SK-N-SH (cell line): ENCODE data around the gene ANKMY2. TPM values are rescaled to one million over a fixed set of nuclear protein-coding genes. Genes with fewer than 3 reads are reported as not detected.
A peak's percentile ranks its signal among the peaks of the same experiment; 100 is the strongest.

Source experiments
- CTCF ChIA-PET: fragments of 300-600, 350-600 bp; formaldehyde crosslinking; extraction: SDS; loops from one replicate; lab custom pipeline; 2021; lab: Yijun Ruan, JAX
- POLR2A ChIA-PET: fragments of 350-600 bp; sonication (Branson Sonifier 250); formaldehyde crosslinking; extraction: SDS; loops from one replicate; lab custom pipeline; 2020; ENCODE audit warnings: antibody characterized with exemption, inconsistent platforms; lab: Yijun Ruan, JAX
- DNase-seq: peaks from one replicate; pipeline ENCODE4 v3.0.0; 2012
- H2AFZ ChIP-seq: fragments of 200-600 bp; sonication (generic); 2 replicates; pipeline ENCODE4 v1.8.1; 2016; ENCODE audit warnings: antibody characterized with exemption, mild to moderate bottlenecking, low read depth
- H3F3A ChIP-seq: fragments of 200-600 bp; sonication (generic); replicated peaks from 2 replicates; pipeline ENCODE3; 2016; ENCODE audit warnings: antibody characterized with exemption, mild to moderate bottlenecking; ENCODE audit not compliant: insufficient read depth
- H3K27ac ChIP-seq, 2 experiments: fragments of 200-500 bp in 1 of 2; fragments of 200-600 bp in 1 of 2; sonication (Bioruptor generic) in 1 of 2; sonication (generic), shearing (Covaris generic) in 1 of 2; 2 replicates each; pipeline versions ENCODE4 v1.5.1 to v1.6.1; 2014 to 2016; ENCODE audit warnings: low read depth in 2 of 2, inconsistent platforms in 1 of 2, low read length in 1 of 2, mild to moderate bottlenecking in 1 of 2, mixed read lengths in 1 of 2
- H3K27me3 ChIP-seq: fragments of 200-600 bp; sonication (generic), shearing (Covaris generic); 2 replicates; pipeline ENCODE4 v1.6.1; 2016; ENCODE audit warnings: mixed run types; ENCODE audit not compliant: insufficient read depth
- H3K36me3 ChIP-seq, 2 experiments: fragments of 200-500 bp in 1 of 2; fragments of 200-600 bp in 1 of 2; sonication (Bioruptor generic) in 1 of 2; sonication (generic) in 1 of 2; replicated peaks in 1 of 2; 2 replicates each; pipeline versions ENCODE3 to v1.5.1; 2014 to 2016; ENCODE audit warnings: low read length in 1 of 2, mild to moderate bottlenecking in 1 of 2; ENCODE audit not compliant: insufficient read depth in 2 of 2, control insufficient read depth in 1 of 2
- H3K4me1 ChIP-seq, 2 experiments: fragments of 200-500 bp in 1 of 2; fragments of 200-600 bp in 1 of 2; sonication (Bioruptor generic) in 1 of 2; sonication (generic), shearing (Covaris generic) in 1 of 2; 2 replicates each; pipeline versions ENCODE4 v1.5.1 to v1.6.1; 2014 to 2016; ENCODE audit warnings: low read depth in 1 of 2, low read length in 1 of 2, mixed run types in 1 of 2; ENCODE audit not compliant: insufficient read depth in 2 of 2, control insufficient read depth in 1 of 2
- H3K4me2 ChIP-seq: fragments of 200-600 bp; sonication (generic), shearing (Covaris generic); 2 replicates; pipeline ENCODE4 v1.6.1; 2017; ENCODE audit warnings: mixed run types
- H3K4me3 ChIP-seq, 2 experiments: fragments of 200-500 bp in 1 of 2; fragments of 200-600 bp in 1 of 2; sonication (Bioruptor generic) in 1 of 2; sonication (generic), shearing (Covaris generic) in 1 of 2; 2 replicates each; pipeline versions ENCODE4 v1.5.1 to v1.8.1; 2014 to 2016; ENCODE audit warnings: low read depth in 2 of 2, inconsistent platforms in 1 of 2, low read length in 1 of 2, mild to moderate bottlenecking in 1 of 2, mixed read lengths in 1 of 2, moderate library complexity in 1 of 2
- H3K79me2 ChIP-seq: fragments of 200-600 bp; sonication (generic); 2 replicates; pipeline ENCODE4 v1.8.1; 2017; ENCODE audit warnings: mild to moderate bottlenecking; ENCODE audit not compliant: insufficient read depth
- H3K9ac ChIP-seq: fragments of 200-600 bp; sonication (generic); 2 replicates; pipeline ENCODE4 v1.6.1; 2017; ENCODE audit warnings: mixed run types
- H3K9me2 ChIP-seq: fragments of 200-600 bp; sonication (generic); 2 replicates; pipeline ENCODE4 v1.6.1; 2017; ENCODE audit warnings: mixed run types
- H3K9me3 ChIP-seq: fragments of 200-600 bp; sonication (generic); 2 replicates; pipeline ENCODE4 v1.6.1; 2017; ENCODE audit warnings: mixed run types, mild to moderate bottlenecking, moderate library complexity
- H4K20me1 ChIP-seq: fragments of 200-600 bp; sonication (generic); 2 replicates; pipeline ENCODE4 v1.6.1; 2017; ENCODE audit warnings: mild to moderate bottlenecking, mixed run types; ENCODE audit not compliant: insufficient read depth
- CTCF ChIP-seq: fragments of 200-600 bp; sonication (generic); IDR thresholded peaks from 2 replicates; pipeline ENCODE4 v1.6.1; 2017; ENCODE audit warnings: antibody characterized with exemption, mild to moderate bottlenecking, moderate library complexity
- EZH2phosphoT487 ChIP-seq: fragments of 200-600 bp; sonication (generic); IDR thresholded peaks from 2 replicates; pipeline ENCODE4 v1.6.1; 2017; ENCODE audit warnings: low read depth, mixed run types, mild to moderate bottlenecking, antibody characterized with exemption, moderate library complexity, borderline replicate concordance
- GABPA ChIP-seq: IDR thresholded peaks from 2 replicates; pipeline ENCODE4 v1.4.0; 2012; ENCODE audit warnings: low read depth, mild to moderate bottlenecking
- IRF3 ChIP-seq: fragments of 150-350 bp; IDR thresholded peaks from 2 replicates; pipeline ENCODE4 v1.6.1; 2016; ENCODE audit warnings: mild to moderate bottlenecking, low read depth, low read length
- MXI1 ChIP-seq: IDR thresholded peaks from 2 replicates; pipeline ENCODE4 v1.6.1; 2012; ENCODE audit warnings: mild to moderate bottlenecking, low read depth, low read length, improper control_type of control experiment
- NRF1 ChIP-seq: IDR thresholded peaks from 2 replicates; pipeline ENCODE4 v1.6.1; 2012; ENCODE audit warnings: low read depth, mild to moderate bottlenecking, low read length
- RAD21 ChIP-seq: IDR thresholded peaks from 2 replicates; pipeline ENCODE4 v1.6.1; 2012; ENCODE audit warnings: mild to moderate bottlenecking, low read length
- SMC3 ChIP-seq: IDR thresholded peaks from 2 replicates; pipeline ENCODE4 v1.6.1; 2012; ENCODE audit warnings: low read depth, low read length, improper control_type of control experiment
- USF2 ChIP-seq: fragments of 150-350 bp; IDR thresholded peaks from 2 replicates; pipeline ENCODE4 v1.6.1; 2017; ENCODE audit warnings: antibody characterized with exemption, low read length, low read depth, borderline replicate concordance
- WGBS: methylation state at CpG from one replicate; pipeline ENCODE4 v1.1.6; 2017; ENCODE audit warnings: low lambda C conversion rate; 5-methylcytosine and 5-hydroxymethylcytosine counted together
- polyA plus RNA-seq, 3 experiments: library from polyadenylated mRNA; depleted of rRNA; stranded (reverse); fragments of >200 nt; gene quantifications; 2 replicates each; pipeline ENCODE4 v1.2.3, GENCODE V29; 2012

ANKMY2 gene
- polyA plus RNA-seq, 1 of the 3 experiments (the other 2 are of a cell fraction), result 15.8 TPM

- DNase-seq, result no peak
Measured at GRCh38 chr7:16571941-16572340, 73.6 kb downstream of the ANKMY2 start.

GRCh38 chr7:16564909-16565426, 80.6 kb downstream of the ANKMY2 start:
- Histone ChIP-seq H3K27me3 (peaks cover 16% of the 10 kb centered on the region; the same call in 1 of the 2 replicates), H4K20me1 (no peaks in the 10 kb centered on the region), H3K9me2 (no peaks in the 10 kb centered on the region), H3K79me2 (no peaks in the 10 kb centered on the region), H3F3A (no peaks in the 10 kb centered on the region), H3K4me2 (no peak overlapping the region), H3K4me3 (no peak overlapping the region), H3K9me3 (no peaks in the 10 kb centered on the region), H3K4me1 (peaks cover 4 to 16% of the 10 kb centered on the region in 2 experiments; a peak in 2 of 4 replicates), H2AFZ (no peak overlapping the region), H3K9ac (no peak overlapping the region), H3K36me3 (no peaks in the 10 kb centered on the region), H3K27ac (no peak overlapping the region)
- TF ChIP-seq RAD21 (peak; percentile 98), MXI1 (no peak), SMC3 (peak; percentile 87), CTCF (peak; percentile 99)
- POLR2A ChIA-PET, result interaction anchor here (0.9 kb wide), 1 partner anchor 144 kb away, joined by 4 read pairs; the partner anchor contains the start of gene CRPPA
- CTCF ChIA-PET, result interaction anchor here (0.6 to 5.8 kb wide), 80 partner anchors 8 to 1841 kb away, joined by 3 to 93 read pairs (median 4); no protein-coding TSS in a partner anchor
- WGBS, result 19% methylated on average over 13 of the region's 13 CpGs
- DNase-seq, result peak; percentile 61

More at GRCh38 chr7:16571941-16572340, 73.6 kb downstream of the ANKMY2 start:
- Histone ChIP-seq H3K27me3 (peaks cover 22% of the 10 kb centered on the region; the same call in 1 of the 2 replicates), H3F3A (no peaks in the 10 kb centered on the region), H3K4me2 (no peak overlapping the region), H3K9ac (no peak overlapping the region), H2AFZ (no peak overlapping the region), H3K27ac (no peak overlapping the region), H3K4me1 (no peaks in the 10 kb centered on the region), H3K4me3 (no peak overlapping the region), H3K79me2 (no peaks in the 10 kb centered on the region), H4K20me1 (no peaks in the 10 kb centered on the region), H3K9me3 (no peaks in the 10 kb centered on the region), H3K9me2 (no peaks in the 10 kb centered on the region), H3K36me3 (no peaks in the 10 kb centered on the region)
- WGBS, result 20% methylated on average over 4 of the region's 4 CpGs
- ChIA-PET POLR2A (no interaction called here), CTCF (interaction anchor here (1.9 kb wide), 1 partner anchor 494 kb away, joined by 7 read pairs; no protein-coding TSS in a partner anchor)
- TF ChIP-seq GABPA (no peak), EZH2phosphoT487 (no peak), USF2 (no peak), NRF1 (no peak), CTCF (no peak), IRF3 (no peak), SMC3 (no peak)
